HG03442 (cell line): ENCODE results near the gene ZFP64.

Source experiments
- ATAC-seq: cut with Tn5 transposase; IDR thresholded peaks from one replicate; pipeline ENCODE4 v1.9.1; 2021; ENCODE audit warnings: mild to moderate bottlenecking, moderate library complexity; ENCODE audit not compliant: unreplicated experiment

The ZFP64 gene

DNA sequence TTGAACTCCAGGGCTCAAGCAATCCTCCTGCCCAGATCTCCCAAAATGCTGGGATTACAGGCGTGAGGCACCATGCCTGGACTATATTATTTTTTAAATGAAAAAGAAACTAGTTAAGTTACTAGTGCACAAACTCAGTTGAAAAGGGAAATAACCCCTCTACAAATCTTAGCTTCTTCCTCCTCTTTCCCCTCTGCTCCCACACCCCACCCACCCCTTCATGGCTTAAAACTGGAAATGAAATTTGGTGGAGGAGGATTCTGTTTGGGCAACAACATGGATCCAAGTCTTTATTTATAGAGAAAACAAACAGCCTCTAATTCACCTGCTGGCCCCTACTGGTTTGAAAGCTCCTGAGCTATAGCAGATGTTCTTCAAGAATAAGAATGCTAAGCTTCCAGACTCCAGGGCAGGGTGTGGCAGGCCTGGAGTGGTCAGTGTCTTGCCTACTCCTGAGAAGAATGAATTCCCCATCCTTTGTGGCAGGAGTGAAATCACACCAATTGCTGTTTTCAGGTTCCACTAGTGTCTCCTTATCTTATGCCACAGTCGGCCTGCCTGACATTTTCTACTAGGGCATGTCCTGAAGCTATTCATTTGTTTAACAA, 73.5 kb downstream of the ZFP64 start:
- ATAC-seq = no peak

- no peak for ATAC-seq
Observed at GRCh38 chr20:52110456-52110855, 81.1 kb downstream of the ZFP64 start.

DNA sequence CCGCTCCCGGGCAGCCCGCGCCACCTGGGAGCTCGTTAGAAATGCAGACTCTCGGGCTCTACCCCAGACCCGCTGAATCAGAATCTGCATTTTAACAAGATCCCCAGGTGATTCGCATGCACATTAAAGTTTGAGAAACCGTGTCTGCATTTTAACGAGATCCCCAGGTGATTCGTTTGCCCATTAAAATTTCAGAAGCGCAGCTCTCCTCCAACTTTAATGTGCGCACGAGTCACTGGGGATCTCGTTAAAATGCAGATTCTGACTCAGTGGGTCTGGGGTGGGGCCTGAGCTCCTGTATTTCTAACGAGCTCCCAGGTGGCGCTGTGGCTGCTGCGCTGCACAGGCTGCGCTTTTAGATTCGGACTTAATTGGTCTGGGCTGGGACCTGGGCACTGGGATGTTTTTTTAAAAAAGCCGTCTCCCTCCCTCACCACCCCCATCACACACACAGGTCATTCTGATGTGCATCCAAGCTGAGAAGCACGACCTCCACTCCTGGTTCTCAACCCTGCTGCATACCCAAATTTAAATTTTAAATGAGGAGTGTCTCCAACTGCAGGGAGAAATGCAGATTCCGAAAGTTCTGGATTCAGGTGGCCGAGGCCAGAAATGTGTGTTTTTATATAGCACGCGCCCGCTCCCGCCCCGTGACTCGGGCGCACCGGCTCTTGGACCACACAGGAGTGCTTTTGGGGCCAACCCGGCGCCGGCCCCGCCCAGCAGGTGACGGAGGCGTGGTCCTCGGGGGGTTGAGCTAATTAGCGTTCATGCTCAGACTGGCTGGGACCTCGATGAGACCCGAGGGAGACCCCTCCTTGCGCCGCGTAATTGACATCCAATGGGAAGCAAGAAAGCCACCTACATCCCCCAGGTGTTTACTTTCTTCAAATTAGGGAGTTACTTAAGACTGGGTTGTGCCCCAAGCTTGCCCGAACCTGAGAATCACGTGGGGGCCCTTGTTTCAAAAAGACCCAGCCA, 85.8 kb downstream of the ZFP64 start:
- no peak for ATAC-seq

GRCh38 chr20:52104546-52105441, 86.8 kb downstream of the ZFP64 start:
- ATAC-seq = no peak

DNA sequence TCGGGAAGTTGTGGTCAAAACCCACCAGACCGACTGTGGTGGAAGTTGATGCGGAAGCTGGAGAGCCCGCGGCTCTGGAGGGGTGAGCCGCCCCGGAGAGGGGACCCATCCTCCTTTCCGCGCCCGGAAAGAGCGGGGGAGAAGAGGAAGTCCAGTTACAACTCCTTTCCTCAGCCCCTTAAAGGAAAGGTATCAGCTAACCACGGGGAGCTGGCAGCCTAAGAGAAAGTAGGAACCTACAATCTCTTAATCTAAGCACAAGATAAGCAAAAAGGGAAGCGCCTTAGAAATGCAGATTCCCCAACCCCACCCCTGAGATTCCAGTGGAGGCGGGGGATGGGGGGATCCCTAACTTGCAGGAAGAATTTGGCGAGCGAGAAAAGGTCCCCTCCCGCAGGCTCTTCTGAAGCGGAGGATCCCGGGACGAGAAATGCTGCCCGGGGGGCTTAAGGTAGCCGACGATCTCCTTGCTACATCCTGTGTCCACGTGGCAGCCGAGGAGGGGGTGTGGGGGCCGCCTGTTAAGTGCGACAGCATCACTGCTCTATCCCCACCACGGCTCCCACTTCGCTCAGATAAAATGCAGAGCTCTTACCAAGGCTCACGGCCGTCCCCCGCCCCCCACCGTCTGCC, 87.5 kb downstream of the ZFP64 start:
- no peak for ATAC-seq

- ATAC-seq = no peak
Observed at GRCh38 chr20:52103335-52103912, 88.2 kb downstream of the ZFP64 start.

DNA sequence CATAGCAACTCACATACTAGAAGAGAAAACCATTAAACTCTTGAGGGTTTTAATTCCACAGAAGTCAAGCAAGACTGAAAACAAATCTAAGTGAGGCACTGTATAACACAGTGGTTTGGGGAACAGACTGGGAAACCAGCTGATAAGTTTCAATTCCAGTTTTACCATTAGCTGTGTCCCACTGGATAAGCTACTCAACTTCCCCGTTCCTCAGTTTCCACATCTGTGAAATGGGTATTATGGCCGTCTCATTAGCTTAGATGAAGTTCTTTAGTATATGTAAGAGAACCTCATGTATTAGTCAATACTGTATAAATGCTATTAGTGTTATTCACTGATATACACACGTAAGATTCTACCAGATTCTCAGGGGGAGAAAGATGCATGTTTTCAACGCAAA, 89.0 kb downstream of the ZFP64 start:
- ATAC-seq = no peak

DNA sequence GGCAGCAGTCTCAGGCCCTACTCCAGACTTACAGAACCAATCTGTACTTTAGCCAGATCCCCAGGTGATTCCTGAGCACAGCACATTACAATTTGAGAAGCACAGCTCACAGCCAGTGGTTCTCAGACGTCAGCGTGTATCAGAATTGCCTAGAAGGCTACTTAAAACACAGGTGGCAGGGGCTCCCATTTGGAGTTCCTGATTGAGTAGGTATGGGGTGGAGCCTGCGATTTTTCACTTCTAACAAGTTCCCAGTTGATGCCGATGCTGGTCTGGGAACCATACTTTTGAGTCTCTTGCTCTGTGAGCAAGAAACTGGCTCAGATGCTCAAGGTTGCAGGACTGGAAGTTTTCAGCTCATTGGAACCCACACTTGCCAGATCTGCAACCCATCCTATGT, 89.5 kb downstream of the ZFP64 start:
- ATAC-seq = no peak
